Cardiac muscle cell (in vitro differentiated cells and primary cell): ENCODE measurements around the gene SEC16A. TPM values are rescaled to one million over a fixed set of nuclear protein-coding genes. Genes with fewer than 3 reads are reported as not detected.

Experiments used
- DNase-seq, 2 donors: peaks; one replicate each; pipeline versions ENCODE4 v3.0.0 to v3.0.0-alpha.2; 2010 to 2017; ENCODE audit warnings: low read depth in 1 of 2, low spot score in 1 of 2
- H3K27ac ChIP-seq: fragments of 200-600 bp; sonication (generic); 2 replicates; pipeline ENCODE4 v1.5.1; 2016
- H3K27me3 ChIP-seq: fragments of 200-600 bp; sonication (generic); 2 replicates; pipeline ENCODE4 v1.6.0; 2016; ENCODE audit warnings: control low read depth
- H3K36me3 ChIP-seq: fragments of 200-600 bp; sonication (generic); 2 replicates; pipeline ENCODE4 v1.5.1; 2016; ENCODE audit warnings: control low read depth
- H3K4me1 ChIP-seq: fragments of 200-600 bp; sonication (generic); 2 replicates; pipeline ENCODE4 v1.8.1; 2017; ENCODE audit warnings: low read depth, mild to moderate bottlenecking, mixed run types
- H3K4me3 ChIP-seq: fragments of 200-600 bp; sonication (generic); 2 replicates; pipeline ENCODE4 v1.5.1; 2016; ENCODE audit warnings: mild to moderate bottlenecking
- H3K9me3 ChIP-seq: fragments of 200-600 bp; sonication (generic); 2 replicates; pipeline ENCODE4 v1.5.1; 2017; ENCODE audit warnings: low read depth, mild to moderate bottlenecking, control low read depth
- CTCF ChIP-seq: IDR thresholded peaks from 2 replicates; pipeline ENCODE4 v1.5.1; 2012; ENCODE audit warnings: low read depth, mild to moderate bottlenecking, low read length
- polyA plus RNA-seq: library from polyadenylated mRNA; unstranded; fragments of >200 nt; fragmentation: Nextera tagmentation; extraction: Ambion mirVana; gene quantifications from 2 replicates; pipeline ENCODE4 v1.2.1, GENCODE V29; 2016
- total RNA-seq: library from RNA; depleted of rRNA; stranded (reverse); fragments of >200 nt; gene quantifications from 2 replicates; pipeline ENCODE4 v1.2.3, GENCODE V29; 2016

Gene SEC16A
- total and polyA plus RNA-seq, 2 experiments from 2014 or later = 32.3 to 39.5 TPM

- peaks cover 43% of the 10 kb centered on the region for H3K36me3 ChIP-seq
Measured at GRCh38 chr9:136443687-136444086, 39.2 kb downstream of the SEC16A start.

GRCh38 chr9:136443087-136443486 lies 39.8 kb downstream of the SEC16A start:
- Histone ChIP-seq H3K9me3 (no peaks in the 10 kb centered on the region), H3K4me1 (peaks cover 2% of the 10 kb centered on the region), H3K4me3 (no peak overlapping the region), H3K27ac (no peak overlapping the region), H3K36me3 (peaks cover 39% of the 10 kb centered on the region), H3K27me3 (no peaks in the 10 kb centered on the region)
- TF ChIP-seq CTCF = no peak
- no peak for DNase-seq

More at GRCh38 chr9:136443687-136444086, 39.2 kb downstream of the SEC16A start:
- TF ChIP-seq CTCF = no peak
- Histone ChIP-seq H3K4me1 (no peaks in the 10 kb centered on the region), H3K27me3 (no peaks in the 10 kb centered on the region), H3K4me3 (no peak overlapping the region), H3K9me3 (no peaks in the 10 kb centered on the region), H3K27ac (no peak overlapping the region)
- no peak for DNase-seq

GRCh38 chr9:136442265-136442664 lies 40.6 kb downstream of the SEC16A start:
- Histone ChIP-seq H3K36me3 (peaks cover 36% of the 10 kb centered on the region), H3K4me1 (peaks cover 4% of the 10 kb centered on the region), H3K27ac (no peak overlapping the region), H3K4me3 (no peak overlapping the region), H3K9me3 (no peaks in the 10 kb centered on the region), H3K27me3 (no peaks in the 10 kb centered on the region)
- no peak for TF ChIP-seq CTCF
- DNase-seq = no peak

- Histone ChIP-seq H3K27me3 (no peaks in the 10 kb centered on the region), H3K4me1 (peaks cover 6% of the 10 kb centered on the region), H3K9me3 (no peaks in the 10 kb centered on the region), H3K4me3 (no peak overlapping the region), H3K27ac (no peak overlapping the region), H3K36me3 (peaks cover 34% of the 10 kb centered on the region)
- TF ChIP-seq CTCF = no peak
- no peak for DNase-seq
Measured at GRCh38 chr9:136441681-136442245, 41.1 kb downstream of the SEC16A start.

- H3K4me3 ChIP-seq = no peak overlapping the region
- H3K27ac ChIP-seq = no peak overlapping the region
- no peaks in the 10 kb centered on the region for H3K9me3 ChIP-seq
- H3K4me1 ChIP-seq = peaks cover 6% of the 10 kb centered on the region
- DNase-seq = no peak
- no peak for TF ChIP-seq CTCF
- peaks cover 30% of the 10 kb centered on the region for H3K36me3 ChIP-seq
- H3K27me3 ChIP-seq = no peaks in the 10 kb centered on the region
Measured at GRCh38 chr9:136441191-136441680, 41.6 kb downstream of the SEC16A start.
